Left ventricle myocardium superior (tissue), 1 donor: ENCODE data around the gene ZCWPW1. TPM values are rescaled to one million over a fixed set of nuclear protein-coding genes. Genes with fewer than 3 reads are reported as not detected.
A peak's percentile ranks its signal among the peaks of the same experiment; 100 is the strongest.

ENCODE experiments used
- ATAC-seq: fragments of 200-7000 bp; cut with Tn5 transposase; one replicate; pipeline ENCODE4 v1.9.1; 2020; ENCODE audit warnings: mild to moderate bottlenecking, moderate library complexity
- DNase-seq: peaks from one replicate; pipeline ENCODE4 v3.0.0-alpha.2; 2020
- intact Hi-C: fragments of 100-400 bp; cut with micrococcal nuclease; formaldehyde crosslinking; loops from one replicate; pipeline ENCODE4 v1.11.0; 2022
- total RNA-seq: library from RNA; stranded (reverse); fragmentation: NEBNext Ultra II Directional; extraction: Animal tissue kit (Norgen Biotek cat#: 25700); gene quantifications from one replicate; pipeline ENCODE4 v1.2.1, GENCODE V29; 2021
- donor health status: DM: no; HTN: yes; CAD: no; lungs with severe emphysema.

Gene ZCWPW1
- total RNA-seq, 1 donor from 2014 or later: 4.2 TPM

DNA sequence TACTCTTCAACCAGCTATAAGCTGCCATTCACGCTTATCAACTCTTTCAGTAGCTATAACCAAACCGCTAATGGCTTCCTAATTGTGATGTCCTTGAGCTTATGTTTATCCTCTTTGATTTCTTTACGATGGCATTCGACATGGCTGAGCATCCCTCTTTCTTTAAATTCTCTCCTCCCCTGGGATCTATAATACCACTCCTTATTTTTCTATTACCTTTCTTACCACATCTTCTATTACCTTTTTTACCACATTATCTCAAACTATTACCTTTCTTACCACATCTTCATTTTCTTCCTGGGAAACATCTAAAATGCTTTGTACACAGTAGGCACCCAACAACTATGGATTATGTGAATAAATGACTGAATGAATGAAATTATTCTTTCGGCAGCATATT, 13.1 kb downstream of the ZCWPW1 start:
- intact Hi-C loops: no loop called here
- no peak for DNase-seq
- no peak for ATAC-seq

GRCh38 chr7:100413889-100414288, 14.6 kb downstream of the ZCWPW1 start:
- intact Hi-C loops: no loop called here
- DNase-seq: no peak
- no peak for ATAC-seq

DNA sequence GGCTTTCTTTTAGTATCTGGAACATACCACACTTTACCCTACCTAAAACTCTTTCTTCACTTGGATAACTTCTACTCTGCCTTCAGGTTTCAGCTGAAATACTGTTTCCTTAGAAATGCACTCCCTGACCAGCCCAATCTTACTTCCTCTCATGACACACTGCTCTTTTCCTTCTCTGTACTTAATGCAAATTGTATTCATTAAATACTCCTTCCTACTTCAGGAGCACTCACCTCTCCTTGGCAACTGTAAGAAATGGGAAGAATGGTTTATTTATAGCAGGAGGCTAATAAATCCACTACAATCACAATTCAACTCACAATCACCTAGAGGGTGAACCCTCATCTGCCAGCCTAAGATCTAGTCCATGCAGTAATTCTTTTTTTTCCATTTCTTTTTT, 15.2 kb downstream of the ZCWPW1 start:
- intact Hi-C loops: no loop called here
- no peak for DNase-seq
- no peak for ATAC-seq

- intact Hi-C loops: no loop called here
- no peak for DNase-seq
- ATAC-seq: no peak
Observed at GRCh38 chr7:100411101-100411500, 17.4 kb downstream of the ZCWPW1 start.

- ATAC-seq (peak; percentile 67), DNase-seq (no peak)
- intact Hi-C loops: no loop called here
Observed at GRCh38 chr7:100407285-100408180, 21.0 kb downstream of the ZCWPW1 start.

DNA sequence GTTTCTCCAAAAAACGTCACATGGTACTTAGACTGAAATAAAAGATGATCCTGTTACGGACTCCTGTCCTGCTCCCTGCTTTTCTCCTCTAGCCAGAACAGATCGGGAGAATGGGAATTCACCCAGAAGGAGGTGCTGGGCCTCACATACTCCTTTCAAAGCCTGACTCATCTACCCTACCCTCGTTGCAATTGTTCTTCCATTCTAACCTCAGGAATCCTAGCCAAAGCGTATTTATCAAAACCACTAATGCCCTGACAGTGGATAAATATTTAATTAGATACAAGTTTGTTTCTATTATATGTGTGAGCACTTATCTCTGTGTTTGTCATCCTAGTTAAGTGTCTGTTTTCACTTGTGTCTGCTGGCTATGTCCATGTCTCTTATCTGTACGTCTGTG, 21.7 kb downstream of the ZCWPW1 start:
- ATAC-seq (no peak), DNase-seq (no peak)
- intact Hi-C loops: no loop called here

DNA sequence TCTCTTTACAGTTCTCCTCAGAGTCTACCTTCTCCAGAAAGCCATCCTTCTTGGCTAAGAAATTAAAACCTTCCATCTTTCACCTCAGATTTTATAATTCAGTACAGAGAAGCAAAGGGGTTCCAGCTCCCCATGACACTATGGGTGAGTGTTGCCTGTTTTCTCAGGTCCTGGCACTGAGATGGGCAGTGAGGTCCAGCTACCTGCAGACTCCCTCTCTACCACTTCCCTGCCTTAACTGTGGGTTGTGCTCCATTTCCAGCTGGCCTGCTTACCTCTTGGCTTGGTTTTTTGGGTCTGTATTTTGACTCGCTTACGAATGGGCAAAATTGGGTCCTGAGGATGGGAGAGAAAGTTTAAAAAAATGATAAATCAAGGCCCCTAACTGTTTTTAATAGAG, 26.3 kb downstream of the ZCWPW1 start:
- no peak for DNase-seq
- ATAC-seq: no peak
- intact Hi-C loops: no loop called here

- intact Hi-C loops: no loop called here
- ATAC-seq (no peak), DNase-seq (no peak)
Observed at GRCh38 chr7:100401811-100402210, 26.7 kb downstream of the ZCWPW1 start.

DNA sequence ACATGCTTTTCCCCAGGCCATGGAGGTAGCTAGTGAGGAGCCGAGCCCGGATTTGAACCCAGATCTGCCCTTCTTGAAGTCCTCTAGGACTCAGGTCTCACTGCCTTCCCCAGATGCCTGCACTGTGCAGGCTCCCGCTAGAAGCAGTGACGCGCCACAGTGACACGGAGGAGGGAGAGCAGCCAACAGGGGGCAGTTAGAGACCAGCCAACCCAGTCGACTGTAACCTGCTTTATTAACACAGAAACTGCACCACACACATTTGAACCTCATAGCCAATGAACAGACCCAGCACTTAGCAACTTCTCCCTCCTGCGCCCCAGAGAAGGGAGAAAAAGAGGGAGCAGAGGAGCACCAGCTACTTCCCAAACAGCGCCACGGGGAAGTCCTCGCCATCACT, 27.8 kb downstream of the ZCWPW1 start:
- ATAC-seq (no peak), DNase-seq (no peak)
- intact Hi-C loops: no loop called here

DNA sequence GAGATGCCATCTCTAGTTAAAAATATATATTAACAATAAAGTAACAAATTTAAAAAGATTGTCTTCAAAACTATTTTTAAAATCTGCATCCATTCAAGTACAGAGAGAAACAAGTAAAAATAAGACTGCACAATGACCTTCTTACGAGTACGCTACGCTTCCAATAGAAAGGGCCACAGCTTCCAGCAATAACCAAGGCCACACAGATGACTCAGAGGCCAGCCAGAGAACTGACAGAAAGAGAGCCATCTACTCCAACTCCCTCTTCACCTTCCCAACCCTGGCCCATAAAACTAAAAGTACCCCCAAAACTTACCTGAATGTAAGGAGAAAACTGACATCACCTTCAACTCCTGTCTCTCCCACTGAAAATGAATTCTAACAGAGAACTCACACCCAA, 28.5 kb downstream of the ZCWPW1 start:
- ATAC-seq: no peak
- no peak for DNase-seq
- intact Hi-C loops: no loop called here

- intact Hi-C loops: no loop called here
- DNase-seq (no peak), ATAC-seq (no peak)
Observed at GRCh38 chr7:100398239-100398638, 30.3 kb downstream of the ZCWPW1 start.

GRCh38 chr7:100397315-100398081, 31.0 kb downstream of the ZCWPW1 start:
- ATAC-seq (no peak), DNase-seq (no peak)
- intact Hi-C loops: no loop called here

- peak; percentile 43 for ATAC-seq
- DNase-seq: no peak
- intact Hi-C loops: no loop called here
Observed at GRCh38 chr7:100396421-100396982, 32.0 kb downstream of the ZCWPW1 start.

GRCh38 chr7:100394077-100394476, 34.4 kb downstream of the ZCWPW1 start:
- intact Hi-C loops: no loop called here
- DNase-seq: no peak
- no peak for ATAC-seq

- intact Hi-C loops: no loop called here
- DNase-seq (no peak), ATAC-seq (no peak)
Observed at GRCh38 chr7:100393233-100393905, 35.1 kb downstream of the ZCWPW1 start.

- ATAC-seq: peak; percentile 46
- intact Hi-C loops: no loop called here
- no peak for DNase-seq
Observed at GRCh38 chr7:100390286-100391009, 38.1 kb downstream of the ZCWPW1 start.

- intact Hi-C loops: no loop called here
- no peak for DNase-seq
- ATAC-seq: peak; percentile 22
Observed at GRCh38 chr7:100389437-100390088, 38.9 kb downstream of the ZCWPW1 start.

- intact Hi-C loops: no loop called here
- ATAC-seq: no peak
- DNase-seq: no peak
Observed at GRCh38 chr7:100387695-100388094, 40.8 kb downstream of the ZCWPW1 start.

- ATAC-seq (no peak), DNase-seq (no peak)
- intact Hi-C loops: no loop called here
Observed at GRCh38 chr7:100386940-100387339, 41.6 kb downstream of the ZCWPW1 start.
